ENCODE data around the gene NDUFB11. TPM values are rescaled to one million over a fixed set of nuclear protein-coding genes. Genes with fewer than 3 reads are reported as not detected.
"Not testable (repeated sequence)": the region's sequence is repeated elsewhere in the genome, so short reads cannot be mapped to it uniquely, and the experiment has no call there.

NDUFB11 gene
- total RNA-seq, 2 donors from 2014 or later: 89.5 to 91.9 TPM

GRCh38 chrX:47129899-47130358, 14.6 kb downstream of the NDUFB11 start:
- Mint-ChIP-seq H3K36me3 (no peaks in the 10 kb centered on the region), H3K27ac (peak overlapping the region in 1 of 2 donors; percentile 93), H3K9me3 (no peaks in the 10 kb centered on the region)
- ATAC-seq (no peak), DNase-seq (ENCODE audit: low spot score in 2 of 2) (no peak)

DNA sequence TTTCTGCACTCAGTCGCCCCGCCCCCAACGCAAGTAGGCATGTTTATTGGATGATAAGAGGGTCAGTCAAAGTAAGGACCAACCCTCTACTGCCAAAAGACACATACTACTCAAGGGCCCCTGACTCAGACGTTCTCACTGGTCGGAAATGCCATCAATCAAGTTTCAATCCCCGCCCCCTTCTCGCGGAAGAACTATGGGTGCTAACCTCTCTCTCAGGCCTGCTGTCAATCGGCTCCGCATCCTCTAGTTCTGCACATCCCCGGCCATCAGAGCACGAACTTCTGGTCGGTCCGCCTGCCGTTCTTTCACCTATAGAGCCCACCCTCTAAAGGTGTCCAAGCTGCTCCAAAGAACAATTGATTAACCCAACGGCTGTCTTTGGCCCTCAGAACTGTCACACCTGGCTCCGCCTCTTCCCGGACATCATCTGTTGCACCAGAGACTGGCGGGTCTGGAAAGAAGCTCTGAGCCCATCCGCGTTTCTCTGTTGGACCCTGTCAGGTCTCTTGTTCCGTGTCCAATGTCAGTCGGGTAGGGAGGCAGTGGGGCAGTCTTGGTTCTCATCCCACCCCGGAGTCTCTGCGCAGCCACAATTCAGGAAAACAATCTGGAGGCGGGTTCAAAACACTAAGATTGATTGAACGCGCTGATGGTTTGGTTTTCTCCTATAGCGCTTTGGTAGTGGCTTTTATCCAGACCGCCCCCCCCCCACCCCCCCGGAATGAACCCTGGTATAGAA, 15.2 kb downstream of the NDUFB11 start:
- Mint-ChIP-seq H3K36me3 (no peaks in the 10 kb centered on the region), H3K9me3 (no peaks in the 10 kb centered on the region), H3K27ac (peak overlapping the region; percentile 93 to 98)
- peak; percentile 86 to 92 for DNase-seq (ENCODE audit: low spot score in 2 of 2)
- peak; percentile 99 for ATAC-seq

DNA sequence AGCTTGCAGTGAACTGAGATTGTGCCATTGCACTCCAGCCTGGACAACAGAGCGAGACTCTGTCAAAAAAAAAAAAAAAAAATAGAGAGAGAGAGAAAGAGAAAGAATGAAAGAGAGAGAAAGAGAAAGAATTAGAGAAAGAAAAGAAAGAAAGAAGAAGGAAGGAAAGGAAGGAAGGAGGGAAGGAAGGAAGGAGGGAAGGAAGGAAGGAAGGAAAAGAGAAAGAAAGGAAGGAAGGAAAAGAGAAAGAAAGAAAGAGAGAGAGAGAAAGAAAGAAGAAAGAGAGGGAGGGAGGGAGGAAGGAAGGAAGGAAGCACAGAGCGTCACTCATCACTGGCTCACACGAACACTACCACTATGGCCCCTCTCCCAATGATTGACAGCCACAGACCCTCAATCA, 20.0 kb downstream of the NDUFB11 start:
- not testable (repeated sequence) for H3K27ac Mint-ChIP-seq; H3K9me3 Mint-ChIP-seq; ATAC-seq; H3K36me3 Mint-ChIP-seq; DNase-seq (ENCODE audit: low spot score in 2 of 2)

GRCh38 chrX:47116551-47117110, 27.9 kb downstream of the NDUFB11 start:
- not testable (repeated sequence) for ATAC-seq; H3K36me3 Mint-ChIP-seq; H3K27ac Mint-ChIP-seq; DNase-seq (ENCODE audit: low spot score in 2 of 2); H3K9me3 Mint-ChIP-seq

DNA sequence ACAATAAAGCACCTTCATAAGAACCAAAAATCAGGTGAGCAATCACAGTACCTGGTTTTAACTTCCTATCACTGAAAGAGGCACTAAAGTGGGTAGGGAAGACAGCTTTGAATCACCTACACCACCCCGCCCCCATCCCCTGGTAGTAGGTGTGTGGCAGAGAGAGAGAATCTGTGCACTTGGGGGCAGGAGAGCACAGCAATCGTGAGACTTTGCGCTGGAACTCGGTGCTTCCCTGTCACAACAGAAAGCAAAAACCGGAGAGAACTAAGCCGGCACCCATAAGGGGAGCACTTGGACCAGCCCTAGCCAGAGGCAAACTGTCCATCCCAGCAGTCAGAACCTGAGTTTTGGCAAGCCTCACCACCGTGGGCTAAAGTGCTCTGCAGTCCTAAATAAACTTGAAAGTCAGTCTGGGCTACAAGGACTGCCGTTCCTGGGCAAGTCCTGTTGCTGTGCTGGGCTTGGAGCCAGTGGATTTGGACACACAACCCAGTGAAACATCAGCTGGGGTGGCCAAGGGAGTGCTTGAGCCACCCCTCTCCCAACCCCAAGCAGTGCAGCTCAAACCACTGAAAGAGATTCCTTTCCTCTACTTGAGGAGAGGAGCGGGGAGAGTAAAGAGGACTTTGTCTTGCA, 32.1 kb downstream of the NDUFB11 start:
- no peak for ATAC-seq
- no peak overlapping the region for H3K27ac Mint-ChIP-seq
- no peak for DNase-seq (ENCODE audit: low spot score in 2 of 2)
- H3K36me3 Mint-ChIP-seq: no peaks in the 10 kb centered on the region
- H3K9me3 Mint-ChIP-seq: no peaks in the 10 kb centered on the region

GRCh38 chrX:47110936-47111615, 33.4 kb downstream of the NDUFB11 start:
- not testable (repeated sequence) for H3K9me3 Mint-ChIP-seq; ATAC-seq; H3K27ac Mint-ChIP-seq; DNase-seq (ENCODE audit: low spot score in 2 of 2); H3K36me3 Mint-ChIP-seq

- Mint-ChIP-seq H3K36me3 (no peaks in the 10 kb centered on the region), H3K27ac (no peak overlapping the region), H3K9me3 (no peaks in the 10 kb centered on the region)
- DNase-seq (ENCODE audit: low spot score in 2 of 2) (no peak), ATAC-seq (no peak)
Observed at GRCh38 chrX:47101206-47101605, 43.3 kb downstream of the NDUFB11 start.

GRCh38 chrX:47098338-47099094, 46.0 kb downstream of the NDUFB11 start:
- H3K27ac Mint-ChIP-seq: no peak overlapping the region
- H3K9me3 Mint-ChIP-seq: no peaks in the 10 kb centered on the region
- H3K36me3 Mint-ChIP-seq: no peaks in the 10 kb centered on the region
- DNase-seq (ENCODE audit: low spot score in 2 of 2): no peak
- ATAC-seq: no peak

GRCh38 chrX:47097018-47097417, 47.5 kb downstream of the NDUFB11 start:
- H3K9me3 Mint-ChIP-seq: no peaks in the 10 kb centered on the region
- ATAC-seq (no peak), DNase-seq (ENCODE audit: low spot score in 2 of 2) (no peak)
- no peak overlapping the region for H3K27ac Mint-ChIP-seq
- H3K36me3 Mint-ChIP-seq: no peaks in the 10 kb centered on the region

- no peak overlapping the region for H3K27ac Mint-ChIP-seq
- no peaks in the 10 kb centered on the region for H3K9me3 Mint-ChIP-seq
- no peaks in the 10 kb centered on the region for H3K36me3 Mint-ChIP-seq
- no peak for ATAC-seq
- no peak for DNase-seq (ENCODE audit: low spot score in 2 of 2)
Observed at GRCh38 chrX:47093860-47094259, 50.6 kb downstream of the NDUFB11 start.

GRCh38 chrX:47093248-47093647, 51.3 kb downstream of the NDUFB11 start:
- Mint-ChIP-seq H3K36me3 (no peaks in the 10 kb centered on the region), H3K27ac (no peak overlapping the region), H3K9me3 (no peaks in the 10 kb centered on the region)
- ATAC-seq: no peak
- no peak for DNase-seq (ENCODE audit: low spot score in 2 of 2)

Other genes starting within 250 kb of the NDUFB11 start
- gene JADE3, start 232.3 kb downstream of the NDUFB11 start, total RNA-seq: 1 to 10 TPM in 1 of 2 donors, under 1 TPM in 1; 0.43 to 1.9 TPM
- not detected for gene RGN, start 66.3 kb downstream of the NDUFB11 start, total RNA-seq
- gene RBM10, start 519 bp upstream of the NDUFB11 start, total RNA-seq: 10 to 100 TPM; 54.7 to 61.3 TPM
- 100 to 1,000 TPM; 236 to 259 TPM for gene UBA1, start 49.1 kb upstream of the NDUFB11 start, total RNA-seq
- gene CDK16, start 74.0 kb upstream of the NDUFB11 start, total RNA-seq: 10 to 100 TPM; 69.5 to 95.8 TPM
- 10 to 100 TPM; 14.5 to 22.2 TPM for gene USP11, start 88.3 kb upstream of the NDUFB11 start, total RNA-seq
- 1 to 10 TPM; 1.0 to 2.6 TPM for gene ZNF157, start 225.9 kb upstream of the NDUFB11 start, total RNA-seq